HG03432 (cell line): ENCODE results near the gene SRRM5.
"Not testable (repeated sequence)": the region's sequence is repeated elsewhere in the genome, so short reads cannot be mapped to it uniquely, and the experiment has no call there.

Experiments used
- ATAC-seq: cut with Tn5 transposase; IDR thresholded peaks from one replicate; pipeline ENCODE4 v1.9.1; 2021; ENCODE audit warnings: mild to moderate bottlenecking, moderate library complexity; ENCODE audit not compliant: unreplicated experiment

SRRM5 gene

GRCh38 chr19:43636121-43636683 is 24.3 kb downstream of the SRRM5 start:
- no peak for ATAC-seq

- no peak for ATAC-seq
Measured at GRCh38 chr19:43638214-43638994, 26.5 kb downstream of the SRRM5 start.

- ATAC-seq: no peak
Measured at GRCh38 chr19:43638995-43639518, 27.2 kb downstream of the SRRM5 start.

- no peak for ATAC-seq
Measured at GRCh38 chr19:43639519-43640423, 27.9 kb downstream of the SRRM5 start, which contains the start of gene CADM4. CADM4 (minus strand) TSS chr19:43639850; CDS start chr19:43639790, 60 bp downstream.

GRCh38 chr19:43640424-43640757 is 28.5 kb downstream of the SRRM5 start:
- no peak for ATAC-seq

GRCh38 chr19:43641333-43641732 is 29.4 kb downstream of the SRRM5 start:
- no peak for ATAC-seq

GRCh38 chr19:43642531-43642930 is 30.6 kb downstream of the SRRM5 start:
- ATAC-seq: no peak

GRCh38 chr19:43643326-43643725 is 31.4 kb downstream of the SRRM5 start:
- ATAC-seq: no peak

GRCh38 chr19:43644181-43644580 is 32.3 kb downstream of the SRRM5 start:
- ATAC-seq: no peak

GRCh38 chr19:43648633-43649032 is 36.7 kb downstream of the SRRM5 start:
- no peak for ATAC-seq

- no peak for ATAC-seq
Measured at GRCh38 chr19:43649514-43649913, 37.6 kb downstream of the SRRM5 start.

GRCh38 chr19:43650276-43650675 is 38.4 kb downstream of the SRRM5 start:
- not testable (repeated sequence) for ATAC-seq

- ATAC-seq: no peak
Measured at GRCh38 chr19:43651758-43652545, 40.1 kb downstream of the SRRM5 start.

GRCh38 chr19:43652546-43652874 is 40.6 kb downstream of the SRRM5 start:
- ATAC-seq: no peak

GRCh38 chr19:43656436-43656835 is 44.5 kb downstream of the SRRM5 start:
- ATAC-seq: no peak

- ATAC-seq: no peak
Measured at GRCh38 chr19:43658001-43658400, 46.1 kb downstream of the SRRM5 start.

GRCh38 chr19:43658494-43658893 is 46.6 kb downstream of the SRRM5 start:
- ATAC-seq: no peak

- no peak for ATAC-seq
Measured at GRCh38 chr19:43660301-43660970, 48.5 kb downstream of the SRRM5 start.

GRCh38 chr19:43660971-43661360 is 49.1 kb downstream of the SRRM5 start:
- ATAC-seq: no peak

- ATAC-seq: no peak
Measured at GRCh38 chr19:43662487-43662886, 50.6 kb downstream of the SRRM5 start.
